DMS153 (cell line): ENCODE measurements around the gene H6PD.

ENCODE experiments used
- DNase-seq: peaks from one replicate; lab custom pipeline; 2025; lab: John Stamatoyannopoulos, UW

The H6PD gene

DNA sequence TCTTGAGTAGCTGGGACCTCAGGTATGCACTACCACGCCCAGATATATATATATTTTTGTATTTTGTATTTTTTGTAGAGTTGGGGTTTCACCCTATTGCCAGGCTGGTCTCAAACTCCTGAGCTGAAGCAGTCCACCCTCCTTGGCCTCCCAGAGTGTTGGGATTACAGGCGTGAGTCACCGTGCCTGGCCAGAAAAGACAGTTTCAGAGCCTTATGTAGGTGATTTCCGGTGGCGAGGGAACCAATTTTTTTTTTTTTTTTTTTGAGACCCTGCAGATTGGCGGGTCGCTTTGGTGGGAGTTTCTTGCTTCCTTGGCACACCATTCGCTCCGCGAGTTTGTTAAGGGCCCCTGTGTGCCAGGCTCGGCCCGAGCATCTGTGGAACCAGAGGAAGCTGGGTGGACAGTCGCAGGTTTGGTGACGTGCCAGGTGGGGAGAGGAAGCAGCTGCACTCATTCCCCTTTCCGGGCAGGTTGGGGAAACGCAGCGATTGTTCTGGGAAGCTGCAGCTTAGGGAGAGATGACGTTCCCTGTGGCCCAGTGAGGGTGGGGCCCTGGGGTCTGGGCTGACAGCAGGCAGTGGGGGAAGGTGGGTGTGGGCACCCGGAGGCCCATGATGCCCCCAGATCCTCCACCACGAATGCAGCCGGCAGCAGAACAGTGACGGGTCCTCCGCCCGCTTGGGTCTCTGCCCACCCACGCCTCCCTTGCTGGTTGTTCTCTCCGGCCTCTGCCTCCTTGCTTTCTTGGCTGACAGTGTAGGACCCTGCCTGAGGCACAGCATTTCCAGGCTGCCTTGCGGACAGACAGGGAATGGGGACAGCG is 83.2 kb downstream of the H6PD start:
- DNase-seq: peak; percentile 90

DNA sequence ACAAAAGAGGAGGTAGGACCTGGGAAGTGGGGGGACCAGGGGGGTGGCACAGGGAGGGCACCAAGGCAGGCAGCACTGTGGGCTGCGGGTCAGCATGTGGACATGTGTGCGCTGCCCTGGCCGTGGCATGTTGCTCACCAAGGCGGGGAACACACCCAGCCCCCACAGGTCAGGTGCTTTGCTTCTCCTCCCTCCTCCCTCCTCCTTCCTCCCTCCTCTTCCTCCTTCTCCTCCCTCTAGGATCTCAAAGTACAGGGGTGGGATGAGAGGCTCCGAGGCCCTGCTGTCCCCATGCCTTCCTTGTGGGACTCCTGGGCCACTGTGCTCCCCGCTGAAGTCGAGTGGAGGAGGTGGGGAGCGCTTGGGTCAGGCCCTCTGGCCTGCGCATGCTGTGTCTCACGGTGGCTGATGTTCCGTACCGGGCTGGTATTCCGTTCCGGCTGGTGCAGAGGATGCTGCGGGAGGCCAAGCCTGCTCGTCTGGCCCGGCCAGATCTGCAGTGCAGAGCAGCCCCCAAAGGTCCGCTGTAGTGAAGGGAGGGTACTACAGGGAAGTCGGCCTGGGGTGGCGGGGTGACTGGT is 84.7 kb downstream of the H6PD start:
- no peak for DNase-seq

DNA sequence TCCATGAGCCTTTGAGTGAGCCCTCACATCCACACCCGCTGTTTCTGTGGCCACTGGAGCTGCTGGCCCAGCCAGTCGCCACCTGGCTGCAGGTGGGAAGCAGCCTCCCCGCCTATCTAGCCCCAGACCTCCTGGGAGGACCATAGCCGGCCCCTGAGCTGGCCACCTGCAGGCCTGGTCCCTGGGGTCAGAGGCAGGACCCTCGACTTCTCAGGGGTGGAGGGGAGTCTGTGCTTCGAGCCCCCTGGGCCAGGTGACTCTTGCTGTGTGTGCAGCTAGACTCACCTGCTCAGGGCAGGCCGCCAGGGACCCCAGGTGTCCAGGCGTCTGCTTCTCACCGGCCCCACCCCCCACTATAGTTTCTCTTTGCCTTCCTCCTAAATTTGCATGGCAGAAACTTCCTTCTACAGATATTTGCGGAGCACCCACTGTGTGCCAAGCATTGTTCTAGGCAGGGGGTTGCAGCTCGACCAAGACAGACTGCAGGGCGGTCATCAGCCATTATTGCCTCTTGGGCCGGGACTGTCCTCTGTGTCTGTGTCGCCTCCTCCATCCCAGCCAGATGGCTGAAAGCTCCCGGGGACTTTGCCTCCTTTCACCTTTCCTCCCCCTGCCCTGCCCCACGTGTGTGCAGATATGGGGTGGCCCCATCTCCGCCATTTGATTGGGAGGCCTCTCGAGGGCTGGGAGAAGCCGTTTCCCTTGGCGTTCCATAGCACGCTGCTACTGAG is 85.4 kb downstream of the H6PD start:
- DNase-seq: no peak
